Lower leg skin (tissue), 4 donors: ENCODE data around the gene PAN3. TPM values are rescaled to one million over a fixed set of nuclear protein-coding genes. Genes with fewer than 3 reads are reported as not detected.
"Not testable (repeated sequence)": the region's sequence is repeated elsewhere in the genome, so short reads cannot be mapped to it uniquely, and the experiment has no call there.

Experiments used
- DNase-seq, 2 donors: peaks; one replicate each; pipeline ENCODE4 v3.0.0-alpha.2; 2019; ENCODE audit warnings: low spot score in 2 of 2
- H3K4me3 ChIP-seq: fragments of 200-600 bp; sonication (generic); 2 replicates; pipeline ENCODE4 v1.5.1; 2017; ENCODE audit warnings: mild to moderate bottlenecking, low read depth; ENCODE audit not compliant: poor library complexity, severe bottlenecking
- CTCF ChIP-seq, 3 donors: fragments of 450-650 bp; IDR thresholded peaks; one replicate each; pipeline ENCODE4 v1.5.1; 2016; ENCODE audit warnings: antibody characterized with exemption in 3 of 3, mild to moderate bottlenecking in 3 of 3, moderate library complexity in 2 of 3
- POLR2A ChIP-seq, 2 donors: fragments of 450-650 bp; IDR thresholded peaks; one replicate each; pipeline ENCODE4 v1.6.1; 2016 to 2017; ENCODE audit warnings: antibody characterized with exemption in 2 of 2, mild to moderate bottlenecking in 1 of 2, moderate library complexity in 1 of 2
- whole genome bisulfite sequencing, 2 donors: methylation state at CpG; one replicate each; pipeline ENCODE4 v1.1.5; 2018; 5-methylcytosine and 5-hydroxymethylcytosine counted together
- intact Hi-C: fragments of 100-400 bp; cut with DNase I; formaldehyde crosslinking; loops from one replicate; pipeline ENCODE4 v1.15.0; 2023; ENCODE audit warnings: low total_unique reads
- total RNA-seq, 4 donors: library from RNA; depleted of rRNA; stranded (reverse); fragments of >200 nt; gene quantifications; one replicate each; pipeline ENCODE4 v1.1.0, GENCODE V29; 2016

The PAN3 gene
- total RNA-seq, 4 donors from 2014 or later: 32.2 to 57.7 (median 46.9) TPM

DNA sequence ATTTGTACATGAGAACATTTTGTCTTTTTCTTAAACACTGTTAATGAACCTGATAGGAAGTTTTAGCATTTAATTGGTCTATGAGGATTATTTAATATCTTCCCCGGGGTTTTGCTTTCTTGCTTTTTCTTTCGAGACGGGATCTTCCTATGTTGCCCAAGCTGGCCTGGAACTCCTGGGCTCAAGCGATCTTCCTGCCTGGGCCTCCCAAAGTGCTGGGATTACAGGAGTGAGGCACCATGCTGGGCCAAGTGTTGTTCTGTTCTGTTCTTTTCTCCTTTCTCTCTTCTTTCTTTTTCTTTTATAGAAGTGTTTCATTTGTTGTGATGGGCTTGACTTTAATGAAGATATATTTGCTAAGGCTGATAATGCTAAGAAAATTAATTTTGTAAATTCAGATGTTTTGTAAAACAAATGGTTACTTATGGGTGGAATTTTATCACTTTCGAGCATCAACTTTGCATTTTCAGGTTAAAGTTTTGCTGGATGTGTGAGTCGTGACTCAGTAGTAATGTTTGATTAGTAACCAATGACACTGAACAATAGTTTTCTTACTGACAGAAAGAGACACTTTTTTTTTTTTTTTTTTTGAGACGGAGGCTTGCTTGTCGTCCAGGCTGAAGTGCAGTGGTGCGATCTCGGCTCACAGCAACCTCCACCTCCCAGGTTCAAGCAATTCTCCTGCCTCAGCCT lies 2.2 kb downstream of the PAN3 start:
- 64 to 69% methylated on average over 10 of the region's 10 CpGs for WGBS, 2 donors
- intact Hi-C loops: no loop called here
- no peak for DNase-seq
- no peak overlapping the region for H3K4me3 ChIP-seq
- TF ChIP-seq POLR2A (IDR thresholded peaks at IDR 0.05) (no peak), CTCF (IDR thresholded peaks at IDR 0.05) (no peak)

DNA sequence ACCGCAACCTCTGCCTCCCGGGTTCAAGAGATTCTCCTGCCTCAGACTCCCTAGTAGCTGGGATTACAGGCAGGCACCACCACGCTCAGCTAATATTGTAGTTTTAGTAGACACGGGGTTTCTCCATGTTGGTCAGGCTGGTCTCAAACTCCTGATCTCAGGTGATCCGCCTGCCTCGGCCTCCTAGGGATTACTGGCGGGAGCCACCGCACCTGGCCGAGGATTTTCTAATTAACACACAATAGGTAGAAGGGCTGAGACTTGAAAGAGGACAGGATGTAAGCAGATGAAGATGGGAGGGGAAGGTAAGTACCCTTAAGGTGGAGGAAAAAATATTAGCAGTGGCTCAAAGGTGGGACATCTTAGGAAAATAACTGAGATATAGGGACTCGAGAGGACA lies 3.2 kb downstream of the PAN3 start:
- 85 to 87% methylated on average over 10 of the region's 10 CpGs for WGBS, 2 donors
- H3K4me3 ChIP-seq, DNase-seq, intact Hi-C loops: not testable (repeated sequence)

DNA sequence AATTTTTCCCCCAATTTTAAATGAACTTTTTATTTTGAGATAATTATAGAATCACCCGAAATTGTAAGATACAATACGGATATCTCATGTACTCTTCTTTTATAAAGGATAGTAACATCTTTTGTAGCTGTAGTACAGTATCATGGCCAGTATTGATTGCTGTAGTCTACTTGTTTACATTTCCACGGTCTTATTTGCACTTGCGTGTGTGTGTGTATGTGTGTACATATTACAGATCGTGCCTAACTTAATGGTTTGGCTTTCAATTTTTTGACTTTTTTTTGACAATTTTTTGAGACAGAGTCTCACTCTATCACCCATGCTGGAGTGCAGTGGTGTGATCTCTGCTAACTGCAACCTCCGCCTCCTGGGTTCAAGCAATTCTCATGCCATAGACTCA lies 6.7 kb downstream of the PAN3 start:
- no peak for DNase-seq
- WGBS, 2 donors: 97% methylated on average over 6 of the region's 6 CpGs
- no peak for TF ChIP-seq CTCF (IDR thresholded peaks at IDR 0.05)
- no peak for TF ChIP-seq POLR2A (IDR thresholded peaks at IDR 0.05)
- intact Hi-C loops: no loop called here
- H3K4me3 ChIP-seq: no peak overlapping the region

DNA sequence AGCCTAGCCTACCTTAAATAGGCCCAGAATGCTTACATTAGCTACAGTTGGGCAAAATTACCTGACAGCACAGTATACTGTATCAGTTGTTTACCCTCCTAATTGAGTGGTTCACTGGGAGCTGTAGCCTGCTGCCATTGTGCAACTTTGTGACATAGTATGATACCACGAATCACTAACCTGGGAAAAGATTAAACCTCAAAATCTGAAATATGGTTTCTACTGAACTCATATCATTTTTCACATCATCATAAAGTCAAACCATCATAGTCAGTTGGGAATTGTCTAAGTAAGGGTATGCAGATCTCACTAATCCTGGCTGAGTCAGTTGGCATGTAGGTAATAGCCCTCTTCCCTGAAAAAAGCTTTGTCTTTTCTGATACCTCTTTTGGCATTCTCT lies 9.2 kb downstream of the PAN3 start:
- TF ChIP-seq POLR2A (IDR thresholded peaks at IDR 0.05) (no peak), CTCF (IDR thresholded peaks at IDR 0.05) (no peak)
- no peak for DNase-seq
- WGBS, 2 donors: 73 to 75% methylated on average over 1 of the region's 1 CpG
- intact Hi-C loops: no loop called here
- no peak overlapping the region for H3K4me3 ChIP-seq

GRCh38 chr13:28159057-28159456 lies 20.7 kb downstream of the PAN3 start:
- TF ChIP-seq CTCF (IDR thresholded peaks at IDR 0.05) (no peak), POLR2A (IDR thresholded peaks at IDR 0.05) (no peak)
- 94 to 98% methylated on average over 4 of the region's 4 CpGs for WGBS, 2 donors
- intact Hi-C loops: no loop called here
- no peak for DNase-seq
- no peak overlapping the region for H3K4me3 ChIP-seq

DNA sequence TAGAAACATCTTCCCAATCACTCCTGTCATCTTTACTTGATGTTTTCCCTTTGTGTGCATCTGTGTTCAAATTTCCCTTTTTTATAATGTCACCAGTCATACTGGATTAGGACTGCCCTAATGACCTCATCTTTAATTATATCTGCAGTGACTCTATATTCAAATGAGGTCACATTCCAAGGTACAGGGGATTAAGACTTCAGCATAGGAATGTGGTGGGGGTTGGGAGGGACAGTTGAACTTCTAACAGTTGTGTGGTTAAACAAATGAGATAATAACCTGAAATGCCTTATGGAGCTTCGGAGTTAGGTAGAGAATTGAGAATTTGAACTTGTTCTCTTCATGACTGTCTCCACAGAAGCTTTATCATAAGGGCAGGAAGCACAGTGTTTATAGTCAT lies 23.0 kb downstream of the PAN3 start:
- TF ChIP-seq POLR2A (IDR thresholded peaks at IDR 0.05) (no peak), CTCF (IDR thresholded peaks at IDR 0.05) (no peak)
- no peak for DNase-seq
- intact Hi-C loops: no loop called here
- H3K4me3 ChIP-seq: no peak overlapping the region
- 56 to 65% methylated on average over 1 of the region's 1 CpG for WGBS, 2 donors
